Stimulated activated CD4-positive, alpha-beta T cell treated with anti-CD3 and anti-CD28 coated beads, Interleukin-1b, Interleukin-23, amount 100 ng/mL, for 24 hours (primary cell): ENCODE measurements around the gene SNRNP35.
"Not testable (repeated sequence)": the region's sequence is repeated elsewhere in the genome, so short reads cannot be mapped to it uniquely, and the experiment has no call there.

Source experiments
- DNase-seq, 4 experiments: peaks; one replicate each; pipeline ENCODE4 v3.0.0-alpha.2; 2020; ENCODE audit warnings: low read depth in 4 of 4, low spot score in 1 of 4

The SNRNP35 gene, protein sequence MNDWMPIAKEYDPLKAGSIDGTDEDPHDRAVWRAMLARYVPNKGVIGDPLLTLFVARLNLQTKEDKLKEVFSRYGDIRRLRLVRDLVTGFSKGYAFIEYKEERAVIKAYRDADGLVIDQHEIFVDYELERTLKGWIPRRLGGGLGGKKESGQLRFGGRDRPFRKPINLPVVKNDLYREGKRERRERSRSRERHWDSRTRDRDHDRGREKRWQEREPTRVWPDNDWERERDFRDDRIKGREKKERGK

DNA sequence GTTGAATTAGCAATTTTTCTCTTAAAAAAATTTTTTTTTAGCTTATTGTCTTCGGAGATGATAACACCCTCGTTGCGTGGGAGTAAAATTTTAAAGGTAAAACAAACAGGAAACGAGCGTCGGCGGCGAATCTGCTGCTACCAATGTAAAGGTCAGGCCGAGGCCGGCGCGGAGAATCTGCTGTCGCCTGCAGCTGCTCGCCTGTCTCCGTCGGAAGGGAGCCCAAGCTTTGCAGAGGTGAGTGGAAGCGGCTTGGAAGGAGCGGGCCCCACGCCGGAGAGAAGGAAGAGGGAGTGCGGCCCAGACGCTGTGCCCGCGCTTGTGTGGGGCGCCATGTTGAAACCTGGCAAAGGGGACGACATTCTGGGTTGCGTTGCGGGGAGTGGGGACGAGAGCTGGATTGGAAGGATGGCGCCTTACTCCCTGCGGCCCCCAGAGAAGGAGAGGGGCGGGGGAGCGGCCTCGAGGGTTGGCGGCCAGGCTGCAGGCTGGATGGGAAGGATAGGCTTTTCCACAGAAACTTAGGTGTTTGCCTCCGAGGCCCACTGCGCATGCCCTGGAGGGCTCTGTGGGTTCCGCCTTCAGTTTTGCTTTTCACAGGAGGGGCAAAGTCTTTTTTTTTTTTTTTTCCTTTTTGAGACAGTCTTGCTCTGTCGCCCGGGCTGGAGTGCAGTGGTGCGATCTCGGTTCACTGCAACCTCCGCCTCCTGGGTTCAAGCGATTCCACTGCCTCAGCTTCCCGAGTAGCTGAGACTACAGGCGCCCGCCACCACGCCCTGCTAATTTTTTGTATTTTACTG is at the start of gene SNRNP35:
Gene SNRNP35 (plus strand): TSS at position 160 of the 800 bp plus-strand sequence. CDS start 7,402 bp downstream, outside the sequence.
- DNase-seq, result peak; percentile 52 to 76 (median 63)

- DNase-seq, result not testable (repeated sequence)
Measured at GRCh38 chr12:123408619-123409018, 49.3 kb upstream of the SNRNP35 start.

GRCh38 chr12:123409284-123410040 is 48.5 kb upstream of the SNRNP35 start:
- not testable (repeated sequence) for DNase-seq

GRCh38 chr12:123410041-123410412 is 47.9 kb upstream of the SNRNP35 start:
- DNase-seq, result no peak

DNA sequence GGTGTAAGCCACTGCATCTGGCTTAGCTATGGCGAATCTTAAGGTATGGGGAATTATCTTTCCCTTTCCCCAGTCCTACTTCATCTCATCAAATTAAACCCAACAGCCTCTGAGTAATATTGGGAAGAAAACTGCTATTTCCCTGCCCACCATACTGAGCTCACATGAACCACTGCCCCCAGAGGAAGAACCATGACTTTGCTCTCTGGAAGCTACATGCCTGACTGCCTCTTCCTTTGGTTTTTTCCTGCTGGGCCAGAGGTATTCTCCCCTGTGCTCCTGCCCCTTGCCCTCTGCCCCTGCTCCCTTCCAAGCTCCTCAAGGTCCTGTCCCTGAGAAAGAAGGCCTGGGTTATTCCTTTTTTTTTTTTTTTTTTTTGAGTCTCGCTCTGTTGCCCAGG is 36.6 kb upstream of the SNRNP35 start:
- DNase-seq, result no peak

DNA sequence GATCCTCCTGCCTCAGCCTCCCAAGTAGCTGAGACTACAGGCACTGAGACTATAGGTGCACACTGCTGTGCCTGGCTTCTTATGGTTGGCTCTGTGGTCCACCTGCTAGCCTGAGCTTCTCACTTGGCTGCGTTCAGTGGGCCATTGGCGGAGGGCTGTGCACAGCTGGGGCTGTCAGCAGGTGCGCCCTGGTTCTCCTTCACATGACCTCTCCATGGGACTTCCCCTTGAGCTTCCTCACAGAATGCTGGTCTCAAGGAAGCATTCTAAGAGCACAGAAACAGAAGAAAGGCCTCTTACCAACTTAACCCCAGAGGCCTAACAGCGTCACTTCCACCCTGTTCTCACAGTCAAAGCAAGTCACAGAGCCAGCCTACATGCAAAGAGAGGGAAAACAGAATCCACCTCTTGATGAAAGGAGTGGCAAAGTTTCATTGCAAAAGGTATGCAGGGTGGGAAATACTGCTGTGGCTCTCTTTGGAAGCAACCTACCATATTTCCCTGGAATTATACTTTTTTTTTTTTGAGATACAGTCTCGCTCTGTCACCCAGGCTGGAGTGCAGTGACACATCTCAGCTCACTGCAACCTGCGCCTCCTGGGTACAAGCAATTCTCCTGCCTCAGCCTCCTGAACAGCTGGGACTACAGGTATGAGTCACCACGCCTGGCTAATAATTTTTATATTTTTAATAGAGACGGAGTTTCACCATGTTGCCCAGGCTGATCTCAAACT is 30.7 kb upstream of the SNRNP35 start:
- no peak for DNase-seq

- DNase-seq, result no peak
Measured at GRCh38 chr12:123428591-123428990, 29.3 kb upstream of the SNRNP35 start.

GRCh38 chr12:123429101-123429500 is 28.8 kb upstream of the SNRNP35 start:
- not testable (repeated sequence) for DNase-seq

DNA sequence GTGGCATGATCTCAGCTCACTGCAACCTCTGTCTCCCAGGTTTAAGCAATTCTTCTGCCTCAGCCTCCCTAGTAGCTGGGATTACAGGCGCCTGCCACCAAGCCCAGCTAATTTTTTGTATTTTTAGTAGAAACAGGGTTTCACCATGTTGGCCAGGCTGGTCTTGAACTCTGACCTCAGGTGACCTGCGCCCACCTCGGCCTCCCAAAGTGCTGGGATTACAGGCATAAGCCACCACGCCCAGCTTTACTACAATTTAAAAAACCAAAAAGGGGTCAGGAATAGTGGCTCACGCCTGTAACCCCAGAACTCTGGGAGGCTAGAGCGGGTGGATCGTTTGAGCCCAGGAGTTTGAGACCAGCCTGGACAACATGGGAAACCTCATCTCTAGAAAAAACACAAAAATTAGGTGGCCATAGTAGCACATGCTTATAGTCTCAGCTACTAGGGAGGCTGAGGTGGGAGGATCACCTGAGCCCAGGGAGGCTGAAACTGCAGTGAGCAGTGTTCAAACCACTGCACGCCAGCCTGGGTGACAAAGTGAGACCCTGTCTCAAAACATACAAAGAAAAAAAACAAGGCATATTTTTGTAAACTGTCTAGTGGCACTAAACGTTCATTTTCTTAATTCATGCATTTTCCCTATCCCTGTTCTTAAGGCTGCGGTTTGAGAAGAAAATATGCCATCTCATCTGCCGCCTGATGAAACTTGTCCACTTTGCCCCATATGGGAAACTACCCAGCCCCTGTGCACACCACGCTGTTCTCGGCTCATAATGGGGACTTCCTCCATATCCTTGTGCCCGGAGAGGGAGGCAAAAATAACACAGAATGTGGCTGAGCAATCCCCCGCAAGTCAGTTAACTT is 25.8 kb upstream of the SNRNP35 start:
- not testable (repeated sequence) for DNase-seq

DNA sequence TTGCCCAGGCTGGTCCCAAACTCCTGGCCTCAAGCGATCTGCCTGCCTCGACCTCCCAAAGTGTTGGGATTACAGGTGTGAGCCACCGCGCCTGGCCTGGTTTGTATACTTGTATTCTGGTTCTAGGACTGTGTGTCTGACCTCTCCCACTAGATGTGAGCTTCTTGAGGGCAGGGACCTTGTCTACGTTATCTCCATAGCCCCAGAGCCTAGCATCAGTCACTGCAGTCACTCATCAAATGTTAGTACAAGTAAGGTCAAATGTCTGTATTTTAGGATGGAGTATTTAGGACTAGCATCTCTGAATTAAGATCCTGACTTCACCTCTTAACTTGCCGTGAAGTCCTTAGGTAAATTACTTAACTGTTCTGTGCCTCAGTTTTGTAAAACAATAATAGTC is 24.3 kb upstream of the SNRNP35 start:
- no peak for DNase-seq

GRCh38 chr12:123435636-123436016 is 22.3 kb upstream of the SNRNP35 start:
- no peak for DNase-seq

DNA sequence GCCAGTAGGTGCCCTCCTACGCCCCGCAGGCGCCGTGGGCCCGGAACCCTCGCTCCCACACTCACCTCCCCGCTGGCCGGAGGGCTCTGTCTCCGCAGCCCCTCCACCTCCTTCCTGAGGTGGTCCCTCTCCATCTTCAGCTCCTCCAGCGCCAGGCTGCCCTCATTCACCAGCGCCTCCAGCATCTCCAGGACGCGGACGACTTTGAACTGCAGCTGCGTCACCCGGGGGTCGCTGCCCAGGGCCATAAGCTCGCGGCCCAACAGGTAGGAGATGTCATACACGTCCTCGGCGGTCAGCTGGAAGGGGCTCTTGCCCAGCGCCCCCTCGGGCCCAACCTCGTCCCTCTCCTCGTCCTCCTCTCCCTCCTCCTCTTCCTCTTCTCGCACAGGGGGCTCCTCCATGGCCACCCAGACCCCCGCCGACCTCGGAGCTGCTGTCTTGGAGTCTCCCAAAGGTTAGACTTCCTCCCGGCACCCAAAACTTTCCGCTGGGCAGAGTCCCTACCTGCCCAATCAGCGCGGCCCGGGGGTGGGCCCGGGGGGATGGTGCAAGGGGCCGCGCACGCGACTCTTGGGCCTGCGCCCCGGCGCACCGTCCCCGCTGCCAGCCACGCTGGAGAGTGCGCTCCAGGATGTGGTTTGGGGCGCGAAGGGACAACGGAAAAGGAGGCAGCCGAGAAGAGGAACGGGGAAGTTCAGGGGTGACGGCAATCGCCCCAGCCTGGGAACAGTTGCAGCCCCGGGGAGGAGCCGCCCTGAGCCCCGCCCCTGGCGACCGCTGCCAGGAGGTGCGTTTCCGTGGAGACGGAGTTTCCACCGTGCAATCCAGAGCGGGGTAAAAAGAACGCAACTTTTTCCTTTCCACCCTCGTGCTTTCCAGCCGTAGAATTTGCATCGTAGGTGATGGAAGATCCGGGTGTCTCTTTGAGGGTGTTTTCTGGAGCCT is 21.6 kb upstream of the SNRNP35 start, which contains the start of gene RILPL2:
Gene RILPL2 (minus strand): TSS at position 668 of the 948 bp plus-strand sequence. CDS start 264 bp downstream, at position 404.
- peak; percentile 74 to 93 (median 83) for DNase-seq

- no peak for DNase-seq
Measured at GRCh38 chr12:123441523-123442164, 16.3 kb upstream of the SNRNP35 start.

GRCh38 chr12:123442774-123443173 is 15.2 kb upstream of the SNRNP35 start:
- DNase-seq, result no peak

DNA sequence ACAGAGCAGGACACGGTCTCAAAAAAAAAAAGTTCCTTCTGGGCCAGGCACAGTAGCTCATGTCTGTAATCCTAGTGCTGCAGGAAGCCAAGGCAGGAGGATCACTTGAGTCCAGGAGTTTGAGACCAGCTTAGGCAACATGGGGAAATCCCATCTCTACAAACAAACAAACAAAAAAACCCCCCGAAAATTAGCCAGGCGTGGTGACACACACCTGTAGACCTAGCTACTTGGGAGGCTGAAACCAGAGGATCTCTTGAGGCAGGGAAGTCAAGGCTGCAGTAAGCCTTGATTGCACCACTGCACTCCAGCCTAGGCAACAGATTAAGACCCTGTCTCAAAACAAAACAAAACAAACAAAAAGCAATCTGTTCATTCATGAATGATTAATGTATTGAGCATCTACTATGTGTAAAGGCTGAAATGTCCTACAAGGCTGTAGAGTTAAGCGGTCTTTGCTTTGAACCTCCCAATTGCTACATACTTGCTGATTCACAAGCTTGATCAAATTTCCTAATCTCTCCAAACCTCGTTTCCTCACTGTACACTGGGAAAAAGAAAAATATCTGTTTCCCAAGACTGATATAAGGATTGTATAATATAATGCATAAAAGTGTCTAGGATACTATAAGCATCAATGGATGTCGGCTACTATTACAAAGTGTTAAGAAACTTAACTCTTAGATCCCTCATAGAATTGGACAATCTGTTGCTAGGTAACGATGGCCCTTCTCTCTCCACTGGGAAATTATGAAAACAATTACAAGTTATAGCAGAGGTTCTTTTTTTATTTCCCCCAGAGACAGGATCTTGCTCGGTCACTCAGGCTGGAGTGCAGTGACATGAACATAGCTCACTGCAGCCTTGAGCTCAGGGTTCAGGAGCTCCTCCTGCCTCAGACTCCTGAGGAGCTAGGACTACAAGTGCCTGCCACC is 13.6 kb upstream of the SNRNP35 start:
- no peak for DNase-seq

- DNase-seq, result no peak
Measured at GRCh38 chr12:123445388-123446332, 12.3 kb upstream of the SNRNP35 start.
